Measurements from ENCODE around the gene PPP1R36. TPM values are rescaled to one million over a fixed set of nuclear protein-coding genes. Genes with fewer than 3 reads are reported as not detected.
"Not testable (repeated sequence)": the region's sequence is repeated elsewhere in the genome, so short reads cannot be mapped to it uniquely, and the experiment has no call there.

PPP1R36 gene
- total RNA-seq, 1 donor from 2014 or later: 0.20 TPM

GRCh38 chr14:64569138-64569631, 19.4 kb downstream of the PPP1R36 start:
- ATAC-seq: peak; percentile 92

GRCh38 chr14:64569646-64570045, 19.9 kb downstream of the PPP1R36 start:
- ATAC-seq: not testable (repeated sequence)

- ATAC-seq: peak; percentile 28
Observed at GRCh38 chr14:64572386-64573104, 22.8 kb downstream of the PPP1R36 start.

GRCh38 chr14:64573109-64573508, 23.3 kb downstream of the PPP1R36 start:
- ATAC-seq: no peak

- peak; percentile 75 for ATAC-seq
Observed at GRCh38 chr14:64574371-64575107, 24.8 kb downstream of the PPP1R36 start.

GRCh38 chr14:64577211-64577610, 27.4 kb downstream of the PPP1R36 start:
- no peak for ATAC-seq

GRCh38 chr14:64580467-64580866, 30.7 kb downstream of the PPP1R36 start:
- ATAC-seq: no peak

- ATAC-seq: no peak
Observed at GRCh38 chr14:64581363-64581762, 31.6 kb downstream of the PPP1R36 start.

- ATAC-seq: no peak
Observed at GRCh38 chr14:64581817-64582216, 32.1 kb downstream of the PPP1R36 start.

- no peak for ATAC-seq
Observed at GRCh38 chr14:64584190-64584589, 34.4 kb downstream of the PPP1R36 start.

- no peak for ATAC-seq
Observed at GRCh38 chr14:64591809-64592208, 42.0 kb downstream of the PPP1R36 start.

GRCh38 chr14:64594438-64594837, 44.7 kb downstream of the PPP1R36 start:
- ATAC-seq: no peak

GRCh38 chr14:64598404-64598803, 48.6 kb downstream of the PPP1R36 start:
- no peak for ATAC-seq

- no peak for ATAC-seq
Observed at GRCh38 chr14:64601571-64601970, 51.8 kb downstream of the PPP1R36 start.

- no peak for ATAC-seq
Observed at GRCh38 chr14:64602826-64603225, 53.1 kb downstream of the PPP1R36 start.

- no peak for ATAC-seq
Observed at GRCh38 chr14:64604001-64604400, 54.2 kb downstream of the PPP1R36 start.

- peak; percentile 92 for ATAC-seq
Observed at GRCh38 chr14:64604881-64605280, 55.1 kb downstream of the PPP1R36 start.

GRCh38 chr14:64605926-64606685, 56.3 kb downstream of the PPP1R36 start:
- peak; percentile 49 for ATAC-seq

- no peak for ATAC-seq
Observed at GRCh38 chr14:64610049-64610746, 60.4 kb downstream of the PPP1R36 start.

GRCh38 chr14:64611358-64612020, 61.7 kb downstream of the PPP1R36 start:
- no peak for ATAC-seq

- no peak for ATAC-seq
Observed at GRCh38 chr14:64612021-64612380, 62.2 kb downstream of the PPP1R36 start.

All from esophagus mucosa (tissue), 1 donor.